Measurements from ENCODE around the gene MAGI2.

DNA sequence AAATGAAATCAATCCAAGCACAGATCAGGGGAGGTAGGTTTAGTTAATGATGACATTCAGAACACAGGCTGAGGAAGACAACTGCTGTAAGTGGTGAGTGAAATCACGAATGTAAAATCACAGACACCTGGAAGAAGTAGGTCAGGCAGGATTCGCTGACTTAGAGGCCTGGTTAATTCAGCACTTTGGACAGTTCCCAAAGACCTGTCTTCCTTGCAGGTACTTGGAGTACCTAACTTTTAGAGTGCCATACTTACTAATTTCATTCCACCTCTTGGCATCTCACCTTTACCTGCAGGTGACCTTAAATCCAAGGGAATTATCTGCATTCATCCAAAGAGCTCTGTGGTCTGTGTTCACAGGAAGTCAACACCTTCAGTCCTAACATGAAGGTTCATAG is 832.5 kb downstream of the MAGI2 start:
- no peak for TF ChIP-seq CTCF (IDR thresholded peaks at IDR 0.05; ENCODE audit: borderline replicate concordance, extremely low read depth, low read length, poor library complexity, severe bottlenecking)
- no peak for TF ChIP-seq EZH2 (IDR thresholded peaks at IDR 0.05; ENCODE audit: borderline replicate concordance, low read depth, low read length, severe bottlenecking)

Data from DND-41 (cell line).